Transverse colon (tissue), 4 donors: ENCODE results near the gene SCAMP3.
"Not testable (repeated sequence)": the region's sequence is repeated elsewhere in the genome, so short reads cannot be mapped to it uniquely, and the experiment has no call there.

Experiments used
- CTCF ChIP-seq, 5 experiments: fragments of 200-600 bp in 3 of 5; fragments of 450-650 bp in 2 of 5; sonication (generic) in 3 of 5; IDR thresholded peaks; 1 replicate in 2 of 5; 2 replicates in 3 of 5; pipeline ENCODE4 v1.5.1; 2016 to 2017; ENCODE audit warnings: antibody characterized with exemption in 5 of 5, inconsistent platforms in 3 of 5, mild to moderate bottlenecking in 2 of 5, moderate library complexity in 1 of 5
- EP300 ChIP-seq: sonication (generic); formaldehyde crosslinking; IDR thresholded peaks from one replicate; pipeline ENCODE4 v1.6.1; 2017; ENCODE audit warnings: antibody characterized with exemption, low read depth
- POLR2A ChIP-seq: fragments of 450-650 bp; IDR thresholded peaks from one replicate; pipeline ENCODE4 v1.6.1; 2016; ENCODE audit warnings: antibody characterized with exemption, mild to moderate bottlenecking, moderate library complexity
- POLR2AphosphoS5 ChIP-seq, 3 donors: sonication (generic); formaldehyde crosslinking; IDR thresholded peaks; one replicate each; pipeline ENCODE4 v1.6.1; 2016; ENCODE audit warnings: antibody characterized with exemption in 3 of 3

- TF ChIP-seq CTCF (IDR thresholded peaks at IDR 0.05); POLR2A; EP300; POLR2AphosphoS5 (IDR thresholded peaks at IDR 0.05): not testable (repeated sequence)
Observed at GRCh38 chr1:155225404-155225759, 36.8 kb downstream of the SCAMP3 start.
